ENCODE measurements around the gene MRFAP1.

- TF ChIP-seq CTCF (IDR thresholded peaks at IDR 0.05): no peak
- no peak for TF ChIP-seq POLR2A (IDR thresholded peaks at IDR 0.05; ENCODE audit: low read depth)
- no peak for TF ChIP-seq EP300 (IDR thresholded peaks at IDR 0.05)
- TF ChIP-seq POLR2AphosphoS5 (IDR thresholded peaks at IDR 0.05): no peak
Observed at GRCh38 chr4:6605605-6606004, 34.9 kb upstream of the MRFAP1 start.
